Measurements from ENCODE around the gene SAMD14. TPM values are rescaled to one million over a fixed set of nuclear protein-coding genes. Genes with fewer than 3 reads are reported as not detected.

SAMD14 gene
- total RNA-seq, 2 experiments from 2014 or later = 0.47 to 1.3 TPM

Other genes starting within 250 kb of the SAMD14 start
- gene DLX4, start 161.0 kb downstream of the SAMD14 start, total RNA-seq = under 1 TPM; 0.43 to 0.81 TPM
- gene DLX3, start 134.9 kb downstream of the SAMD14 start, total RNA-seq = not detected
- 1 to 10 TPM; 4.2 to 7.2 TPM for gene ITGA3, start 74.0 kb downstream of the SAMD14 start, total RNA-seq
- 1 to 10 TPM; 6.0 to 7.7 TPM for gene PDK2, start 34.8 kb downstream of the SAMD14 start, total RNA-seq
- 10 to 100 TPM; 52.4 to 56.4 TPM for gene PPP1R9B, start 20.5 kb upstream of the SAMD14 start, total RNA-seq
- under 1 TPM in 1 of 2 experiments, not detected in 1; 0.34 TPM for gene SGCA, start 35.8 kb upstream of the SAMD14 start, total RNA-seq
- 1 to 10 TPM in 1 of 2 experiments, under 1 TPM in 1; 0.92 to 1.0 TPM for gene COL1A1, start 71.5 kb upstream of the SAMD14 start, total RNA-seq
- gene TMEM92, start 144.3 kb upstream of the SAMD14 start, total RNA-seq = not detected
- gene XYLT2, start 216.0 kb upstream of the SAMD14 start, total RNA-seq = 10 to 100 TPM; 24.4 to 25.3 TPM
- 10 to 100 TPM; 54.6 to 55.8 TPM for gene MRPL27, start 243.0 kb upstream of the SAMD14 start, total RNA-seq
- 10 to 100 TPM; 48.0 to 48.6 TPM for gene EME1, start 243.1 kb upstream of the SAMD14 start, total RNA-seq

Measured in activated CD8-positive, alpha-beta T cell treated with anti-CD3 and anti-CD28 coated beads for 36 hours (primary cell).